Measurements from ENCODE around the gene ATF7IP.

Gene ATF7IP

GRCh38 chr12:14417715-14418114 lies 52.2 kb downstream of the ATF7IP start:
- DNase-seq, result peak; percentile 50 to 56 (median 55)

GRCh38 chr12:14418451-14418890 lies 53.0 kb downstream of the ATF7IP start:
- peak in 1 of 3 donors; percentile 5 for DNase-seq

- no peak for DNase-seq
These were observed 57.2 kb downstream of the ATF7IP start for GRCh38 chr12:14422516-14423230.

DNA sequence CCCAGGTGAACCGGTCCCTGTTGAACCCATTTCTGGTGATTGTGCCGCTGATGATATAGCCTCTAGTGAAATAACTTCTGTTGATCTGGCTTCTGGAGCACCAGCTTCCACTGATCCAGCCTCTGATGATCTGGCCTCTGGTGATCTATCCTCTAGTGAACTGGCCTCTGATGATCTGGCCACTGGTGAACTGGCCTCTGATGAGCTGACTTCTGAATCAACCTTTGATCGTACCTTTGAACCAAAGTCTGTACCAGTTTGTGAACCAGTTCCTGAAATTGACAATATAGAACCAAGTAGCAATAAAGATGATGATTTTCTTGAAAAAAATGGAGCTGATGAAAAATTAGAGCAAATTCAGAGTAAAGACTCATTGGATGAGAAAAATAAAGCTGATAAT lies 59.1 kb downstream of the ATF7IP start:
- no peak for DNase-seq

GRCh38 chr12:14426792-14427191 lies 61.3 kb downstream of the ATF7IP start:
- DNase-seq, result no peak

GRCh38 chr12:14427929-14428328 lies 62.4 kb downstream of the ATF7IP start:
- no peak for DNase-seq

- DNase-seq, result no peak
These were observed 65.0 kb downstream of the ATF7IP start for GRCh38 chr12:14430394-14430986.

GRCh38 chr12:14431975-14432374 lies 66.5 kb downstream of the ATF7IP start:
- DNase-seq, result no peak

DNA sequence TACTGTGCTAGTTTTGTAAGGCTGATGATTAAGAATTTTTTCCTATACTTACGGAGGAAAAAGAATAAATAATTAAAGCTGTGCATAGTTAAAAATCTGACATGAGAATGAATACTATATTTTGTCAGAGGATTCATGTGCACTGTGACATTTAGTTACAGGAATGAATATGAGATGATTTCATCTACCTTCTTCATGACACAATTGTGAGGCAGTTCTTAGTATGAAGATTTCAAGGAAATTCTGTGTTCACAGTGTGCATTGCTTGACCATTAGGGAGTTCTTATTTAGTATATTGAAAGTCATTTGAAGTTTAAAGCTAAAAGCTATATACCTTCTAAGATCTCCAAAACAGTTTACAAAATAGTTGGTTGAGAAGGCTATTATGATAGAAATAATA lies 70.1 kb downstream of the ATF7IP start:
- DNase-seq, result no peak

- DNase-seq, result peak in 2 of 3 donors; percentile 4 to 21
These were observed 76.9 kb downstream of the ATF7IP start for GRCh38 chr12:14442221-14442881.

DNA sequence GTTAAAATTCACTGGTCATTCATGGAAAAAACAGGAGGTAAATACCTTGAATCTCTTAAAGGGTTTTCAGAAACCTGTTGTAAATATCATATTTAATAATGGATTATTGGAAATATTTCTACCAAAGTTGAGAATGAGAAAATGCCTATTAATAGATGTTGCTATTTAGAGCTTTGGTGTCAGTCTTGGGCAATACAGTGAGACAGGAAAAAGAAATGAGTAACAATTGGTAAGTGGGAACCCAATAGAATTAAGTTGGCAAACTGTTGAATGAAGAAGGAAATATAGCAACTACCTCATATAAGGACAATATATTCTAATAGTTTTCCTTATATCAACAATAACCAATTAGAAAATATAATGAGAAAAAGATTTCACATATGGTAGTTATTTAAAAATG lies 78.0 kb downstream of the ATF7IP start:
- peak; percentile 35 to 66 (median 66) for DNase-seq

- no peak for DNase-seq
These were observed 85.0 kb downstream of the ATF7IP start for GRCh38 chr12:14450479-14450878.

DNA sequence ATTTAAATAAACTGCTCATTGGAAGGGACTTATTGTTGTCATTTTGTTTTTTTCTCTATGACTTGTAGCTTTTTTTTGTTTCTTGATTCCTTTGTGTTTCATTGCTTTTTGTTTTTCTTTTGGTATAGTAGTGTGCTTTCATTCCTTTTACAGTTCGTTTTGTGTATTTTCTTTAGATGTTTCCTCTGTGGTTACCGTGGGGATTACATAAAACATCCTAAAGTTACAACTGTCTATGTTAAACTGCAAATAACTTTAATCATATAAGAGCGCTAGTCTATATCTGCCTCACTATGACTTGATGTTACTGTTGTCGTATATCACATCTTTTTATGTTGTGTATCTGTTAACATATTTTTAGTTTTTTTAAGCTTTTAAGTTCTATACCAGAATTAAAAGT lies 86.9 kb downstream of the ATF7IP start:
- DNase-seq, result no peak

GRCh38 chr12:14452865-14453264 lies 87.4 kb downstream of the ATF7IP start:
- DNase-seq, result no peak

- DNase-seq, result peak; percentile 46 to 58 (median 47)
These were observed 88.8 kb downstream of the ATF7IP start for GRCh38 chr12:14454098-14454907.

GRCh38 chr12:14460212-14460841 lies 94.8 kb downstream of the ATF7IP start:
- no peak for DNase-seq

DNA sequence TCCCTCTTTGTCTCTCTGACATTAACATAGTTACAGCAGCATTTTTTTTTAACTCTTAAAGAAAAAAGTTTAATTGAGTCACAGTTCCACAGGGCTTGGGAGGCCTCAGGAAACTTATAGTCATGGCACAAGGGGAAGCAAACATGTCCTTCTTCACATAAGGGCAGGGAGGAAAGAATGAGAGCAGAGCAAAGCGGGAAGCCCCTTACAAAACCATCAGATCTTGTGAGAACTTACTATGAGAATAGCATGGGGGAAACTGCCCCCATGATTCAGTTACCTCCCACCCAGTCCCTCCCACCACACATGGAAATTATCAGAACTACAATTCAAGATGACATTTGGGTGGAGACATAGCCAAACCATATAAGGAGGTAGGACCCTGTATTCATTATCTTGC lies 106.0 kb downstream of the ATF7IP start:
- DNase-seq, result no peak

GRCh38 chr12:14473707-14474287 lies 108.3 kb downstream of the ATF7IP start:
- DNase-seq, result peak in 2 of 3 donors; percentile 33 to 35

- DNase-seq, result no peak
These were observed 113.5 kb downstream of the ATF7IP start for GRCh38 chr12:14479004-14479403.

DNA sequence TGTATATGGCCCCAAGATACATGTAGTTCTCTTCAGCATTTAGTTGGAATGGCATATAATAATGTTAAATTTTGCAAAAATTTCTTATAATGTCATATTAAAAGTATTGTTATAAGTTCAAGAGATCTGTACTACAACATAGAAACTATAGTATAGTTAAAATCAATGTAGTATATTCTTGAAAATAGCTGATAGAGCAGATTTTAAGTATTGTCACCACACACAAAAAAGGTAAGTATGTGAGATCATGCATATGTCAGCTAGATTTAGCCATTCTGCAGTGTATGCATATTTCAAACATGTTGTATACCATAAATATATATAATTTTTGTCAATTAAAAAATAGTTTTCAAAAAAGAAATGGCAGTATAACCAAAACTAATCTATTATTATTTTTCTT lies 115.7 kb downstream of the ATF7IP start:
- DNase-seq, result no peak

GRCh38 chr12:14482361-14482760 lies 116.9 kb downstream of the ATF7IP start:
- DNase-seq, result no peak

DNA sequence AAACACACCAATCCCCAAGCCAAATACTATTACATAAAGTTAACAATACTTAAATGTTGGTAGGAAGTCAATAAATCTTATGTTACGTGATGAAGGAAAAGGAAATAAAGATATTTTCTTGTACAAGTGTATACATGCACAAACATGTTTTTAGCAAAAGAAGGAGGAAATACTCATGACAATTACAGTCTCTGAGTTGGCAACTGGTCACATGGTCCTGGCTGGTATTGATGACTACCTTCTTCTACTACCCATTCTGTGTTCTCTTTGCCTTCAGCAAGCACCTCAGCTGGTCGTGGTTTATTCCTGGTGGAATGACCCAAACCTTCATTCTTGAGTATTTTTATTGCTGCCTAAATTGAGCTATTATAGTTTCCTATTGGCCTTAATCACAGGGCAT lies 117.4 kb downstream of the ATF7IP start:
- DNase-seq, result no peak

All from suppressor macrophage treated with lipopolysaccharide for 1 hour (primary cell).